Panc1 (cell line): ENCODE data around the gene LTB4R. TPM values are rescaled to one million over a fixed set of nuclear protein-coding genes. Genes with fewer than 3 reads are reported as not detected.
A peak's percentile ranks its signal among the peaks of the same experiment; 100 is the strongest.

Experiments used
- ATAC-seq: fragments of 200-7000 bp; cut with Tn5 transposase; 2 replicates; pipeline ENCODE4 v1.9.1; 2020; ENCODE audit warnings: mild to moderate bottlenecking, moderate library complexity
- BruUV-seq: library from RNA; stranded (reverse); fragments of 400-500 nt; replicated peaks from 2 replicates; lab custom pipeline; 2021; lab: Mats Ljungman, UMichigan
- CTCF ChIA-PET: fragments of 300-600 bp; sonication (Branson Sonifier 250); formaldehyde crosslinking; loops from one replicate; lab custom pipeline; 2022; ENCODE audit warnings: antibody characterized with exemption; lab: Charles Lee
- POLR2A ChIA-PET: fragments of 300-600 bp; sonication (Branson Sonifier 250); formaldehyde crosslinking; loops from one replicate; lab custom pipeline; 2022; ENCODE audit warnings: antibody characterized with exemption; lab: Charles Lee
- DNase-seq: peaks from one replicate; pipeline ENCODE4 v3.0.0-alpha.2; 2010; ENCODE audit warnings: low read depth, low spot score
- H3K27ac ChIP-seq: 2 replicates; pipeline ENCODE4 v1.5.1; 2011; ENCODE audit warnings: mild to moderate bottlenecking, low read length, inconsistent platforms
- H3K27me3 ChIP-seq: fragments of 200-500 bp; sonication (Bioruptor generic); 2 replicates; pipeline ENCODE4 v1.6.0; 2014; ENCODE audit warnings: low read length, inconsistent platforms; ENCODE audit not compliant: control insufficient read depth, insufficient read depth
- H3K36me3 ChIP-seq: fragments of 200-500 bp; sonication (Bioruptor generic); 2 replicates; pipeline ENCODE4 v1.5.1; 2014; ENCODE audit warnings: inconsistent platforms, mild to moderate bottlenecking, low read length, moderate library complexity; ENCODE audit not compliant: control insufficient read depth, insufficient read depth
- H3K4me1 ChIP-seq: 2 replicates; pipeline ENCODE4 v1.5.1; 2011; ENCODE audit warnings: inconsistent platforms, mild to moderate bottlenecking, low read length, moderate library complexity; ENCODE audit not compliant: control insufficient read depth, insufficient read depth
- H3K4me3 ChIP-seq, 2 experiments: 2 replicates each; pipeline ENCODE4 v1.5.1; 2011 to 2012; ENCODE audit warnings: low read depth in 2 of 2, low read length in 2 of 2, mild to moderate bottlenecking in 2 of 2, inconsistent platforms in 1 of 2, moderate library complexity in 1 of 2
- H3K9me3 ChIP-seq: fragments of 200-500 bp; sonication (Bioruptor generic); 2 replicates; pipeline ENCODE4 v1.5.1; 2014; ENCODE audit warnings: low read depth, mild to moderate bottlenecking, inconsistent platforms, low read length, moderate library complexity; ENCODE audit not compliant: control insufficient read depth, insufficient read depth
- POLR2AphosphoS5 ChIP-seq: IDR thresholded peaks from 2 replicates; pipeline ENCODE4 v1.6.1; 2012; ENCODE audit warnings: mild to moderate bottlenecking, low read depth, low read length, moderate library complexity
- REST ChIP-seq, 2 experiments: IDR thresholded peaks; 2 replicates each; pipeline ENCODE4 v1.6.1; 2011 to 2012; ENCODE audit warnings: low read depth in 2 of 2, control low read depth in 1 of 2, low read length in 1 of 2, mild to moderate bottlenecking in 1 of 2, moderate library complexity in 1 of 2; ENCODE audit not compliant: insufficient read depth in 1 of 2
- SIN3A ChIP-seq: IDR thresholded peaks from 2 replicates; pipeline ENCODE4 v1.6.1; 2012; ENCODE audit warnings: low read depth, mild to moderate bottlenecking, low read length, moderate library complexity, borderline replicate concordance; ENCODE audit not compliant: insufficient read depth
- TCF7L2 ChIP-seq: IDR thresholded peaks from 2 replicates; pipeline ENCODE4 v1.6.1; 2011; ENCODE audit warnings: mild to moderate bottlenecking, low read depth, low read length, inconsistent platforms
- in situ Hi-C: cut with HindIII; loops from 2 replicates; pipeline ENCODE4 v1.10.0; 2016; ENCODE audit warnings: low sequenced_read_pairs, low pct_unique_long_range_greater_than_20kb
- intact Hi-C: fragments of 100-400 bp; cut with micrococcal nuclease; formaldehyde crosslinking; loops from one replicate; pipeline ENCODE4 v1.10.0; 2022; ENCODE audit not compliant: unreplicated experiment
- total RNA-seq: library from RNA; stranded (reverse); gene quantifications from one replicate; pipeline ENCODE4 v1.2.1, GENCODE V29; 2021; ENCODE audit not compliant: unreplicated experiment
- TF ChIP-seq, protein P1 (sequence below): fragments of 450-650 bp; IDR thresholded peaks from 2 replicates; pipeline ENCODE4 v1.5.1; 2017; ENCODE audit warnings: mild to moderate bottlenecking

Gene LTB4R
- total RNA-seq, 1 experiment from 2014 or later, result 4.8 TPM

GRCh38 chr14:24283796-24284460 lies 27.4 kb upstream of the LTB4R start:
- no peaks in the 10 kb centered on the region for H3K4me1 ChIP-seq
- H3K27me3 ChIP-seq, result no peaks in the 10 kb centered on the region
- H3K4me3 ChIP-seq, result no peak overlapping the region
- POLR2A ChIA-PET, result no interaction called here
- CTCF ChIA-PET, result interaction anchor here (1.2 kb wide), 1 partner anchor 41 kb away, joined by 3 read pairs; the partner anchor contains the start of gene TINF2
- no peaks in the 10 kb centered on the region for H3K36me3 ChIP-seq
- intact Hi-C loops, result no loop called here
- H3K27ac ChIP-seq, result no peak overlapping the region
- in situ Hi-C loops, result no loop called here
- DNase-seq (no peak), ATAC-seq (no peak)
- TF ChIP-seq POLR2AphosphoS5 (no peak), TCF7L2 (no peak), SIN3A (no peak), REST (IDR thresholded peaks at IDR 0.05; ENCODE audit: insufficient read depth in 1 of 2, low read depth in 2 of 2, low read length in 1 of 2) (no peak)
- TF ChIP-seq, protein P1, sequence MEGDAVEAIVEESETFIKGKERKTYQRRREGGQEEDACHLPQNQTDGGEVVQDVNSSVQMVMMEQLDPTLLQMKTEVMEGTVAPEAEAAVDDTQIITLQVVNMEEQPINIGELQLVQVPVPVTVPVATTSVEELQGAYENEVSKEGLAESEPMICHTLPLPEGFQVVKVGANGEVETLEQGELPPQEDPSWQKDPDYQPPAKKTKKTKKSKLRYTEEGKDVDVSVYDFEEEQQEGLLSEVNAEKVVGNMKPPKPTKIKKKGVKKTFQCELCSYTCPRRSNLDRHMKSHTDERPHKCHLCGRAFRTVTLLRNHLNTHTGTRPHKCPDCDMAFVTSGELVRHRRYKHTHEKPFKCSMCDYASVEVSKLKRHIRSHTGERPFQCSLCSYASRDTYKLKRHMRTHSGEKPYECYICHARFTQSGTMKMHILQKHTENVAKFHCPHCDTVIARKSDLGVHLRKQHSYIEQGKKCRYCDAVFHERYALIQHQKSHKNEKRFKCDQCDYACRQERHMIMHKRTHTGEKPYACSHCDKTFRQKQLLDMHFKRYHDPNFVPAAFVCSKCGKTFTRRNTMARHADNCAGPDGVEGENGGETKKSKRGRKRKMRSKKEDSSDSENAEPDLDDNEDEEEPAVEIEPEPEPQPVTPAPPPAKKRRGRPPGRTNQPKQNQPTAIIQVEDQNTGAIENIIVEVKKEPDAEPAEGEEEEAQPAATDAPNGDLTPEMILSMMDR, result no peak
- no peaks in the 10 kb centered on the region for H3K9me3 ChIP-seq
- BruUV-seq, result no TSS peak

DNA sequence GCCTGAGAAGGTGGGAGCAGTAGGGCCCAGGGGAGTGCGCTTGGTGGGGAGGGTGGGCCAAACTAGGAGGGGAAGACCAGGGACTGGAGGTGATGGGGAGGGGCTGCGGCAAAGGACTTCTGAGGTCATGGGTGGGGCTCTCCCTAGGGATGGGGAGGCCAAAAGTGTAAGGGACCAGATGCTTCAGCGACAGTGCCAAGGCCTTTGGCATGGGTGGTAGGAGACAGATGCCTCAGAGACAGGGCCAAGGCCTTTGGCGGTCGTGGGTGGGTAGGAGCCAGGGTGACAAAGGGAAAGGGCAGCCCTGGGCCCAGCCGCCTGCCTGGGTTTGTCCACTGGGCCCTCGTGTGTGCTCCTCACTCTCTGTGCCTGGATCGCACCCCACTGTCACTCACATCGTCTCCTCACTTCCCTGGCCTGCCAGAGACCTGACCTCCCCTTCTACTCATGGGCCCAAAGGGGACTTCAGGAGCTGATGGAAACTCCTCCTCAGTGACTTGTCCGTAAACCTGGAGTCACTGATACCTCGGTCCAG lies 26.7 kb upstream of the LTB4R start:
- Histone ChIP-seq H3K27me3 (no peaks in the 10 kb centered on the region), H3K4me3 (no peak overlapping the region), H3K27ac (no peak overlapping the region), H3K36me3 (no peaks in the 10 kb centered on the region), H3K4me1 (no peaks in the 10 kb centered on the region), H3K9me3 (no peaks in the 10 kb centered on the region)
- POLR2A ChIA-PET, result no interaction called here
- in situ Hi-C loops, result no loop called here
- DNase-seq (no peak), ATAC-seq (peak; percentile 23; the same call in 1 of the 2 replicates)
- CTCF ChIA-PET, result no interaction called here
- TF ChIP-seq, protein P1, result no peak
- TF ChIP-seq TCF7L2 (no peak), REST (IDR thresholded peaks at IDR 0.05; ENCODE audit: insufficient read depth in 1 of 2, low read depth in 2 of 2, low read length in 1 of 2) (no peak), POLR2AphosphoS5 (no peak), SIN3A (no peak)
- intact Hi-C loops, result no loop called here
- no TSS peak for BruUV-seq
